Karpas-422 (cell line): ENCODE data around the gene EPHB1. TPM values are rescaled to one million over a fixed set of nuclear protein-coding genes. Genes with fewer than 3 reads are reported as not detected.

Experiments
- DNase-seq: peaks from one replicate; pipeline ENCODE4 v3.0.0-alpha.2; 2015
- H2AFZ ChIP-seq: fragments of 200-600 bp; sonication (generic); 2 replicates; pipeline ENCODE4 v1.6.1; 2014; ENCODE audit warnings: antibody characterized with exemption, low read length, mixed read lengths
- H3K27ac ChIP-seq: fragments of 200-600 bp; sonication (generic); 2 replicates; pipeline ENCODE4 v1.5.1; 2014; ENCODE audit warnings: mild to moderate bottlenecking, low read length, moderate library complexity
- H3K27me3 ChIP-seq: fragments of 200-600 bp; sonication (generic); 2 replicates; pipeline ENCODE4 v1.6.1; 2014; ENCODE audit warnings: low read length, mixed read lengths
- H3K36me3 ChIP-seq: fragments of 200-600 bp; sonication (generic); 2 replicates; pipeline ENCODE4 v1.6.1; 2014; ENCODE audit warnings: low read length, mixed read lengths; ENCODE audit not compliant: insufficient read depth
- H3K4me1 ChIP-seq: fragments of 200-600 bp; sonication (generic); 2 replicates; pipeline ENCODE4 v1.6.1; 2014; ENCODE audit warnings: mild to moderate bottlenecking, low read length, mixed read lengths
- H3K4me2 ChIP-seq: fragments of 200-600 bp; sonication (generic); 2 replicates; pipeline ENCODE4 v1.6.1; 2014; ENCODE audit warnings: low read length, low read depth, mild to moderate bottlenecking; ENCODE audit not compliant: poor library complexity, severe bottlenecking
- H3K4me3 ChIP-seq: fragments of 200-600 bp; sonication (generic); 2 replicates; pipeline ENCODE4 v1.5.1; 2014; ENCODE audit warnings: mild to moderate bottlenecking, antibody characterized with exemption, low read length, mixed read lengths
- H3K79me2 ChIP-seq: fragments of 200-600 bp; sonication (generic); 2 replicates; pipeline ENCODE4 v1.6.1; 2014; ENCODE audit warnings: mild to moderate bottlenecking, low read length, mixed read lengths
- H3K9ac ChIP-seq: fragments of 200-600 bp; sonication (generic); 2 replicates; pipeline ENCODE4 v1.6.0; 2014; ENCODE audit warnings: low read length
- H3K9me2 ChIP-seq: fragments of 200-600 bp; sonication (generic), shearing (Covaris generic); replicated peaks from 2 replicates; pipeline ENCODE4 v1.6.0; 2014; ENCODE audit warnings: mild to moderate bottlenecking, low read length, moderate library complexity; ENCODE audit not compliant: insufficient read depth
- H3K9me3 ChIP-seq: fragments of 300-700, 200-600 bp; sonication (generic); 2 replicates; pipeline ENCODE4 v1.6.1; 2014; ENCODE audit warnings: low read length, mixed read lengths
- H4K20me1 ChIP-seq: fragments of 200-600 bp; sonication (generic); 2 replicates; pipeline ENCODE4 v1.6.1; 2014; ENCODE audit warnings: mild to moderate bottlenecking, antibody characterized with exemption, low read length, low read depth; ENCODE audit not compliant: insufficient read depth
- total RNA-seq: library from RNA; depleted of rRNA; stranded (reverse); fragments of >200 nt; shearing (Covaris generic); gene quantifications from 2 replicates; pipeline ENCODE4 v1.2.3, GENCODE V29; 2014; ENCODE audit warnings: low replicate concordance

Gene EPHB1
- total RNA-seq, 1 experiment from 2014 or later: 24.1 TPM

GRCh38 chr3:135263331-135263730 is 468.3 kb downstream of the EPHB1 start:
- DNase-seq: no peak
- H4K20me1 ChIP-seq: no peaks in the 10 kb centered on the region
- no peaks in the 10 kb centered on the region for H3K9me2 ChIP-seq
- no peak overlapping the region for H3K27ac ChIP-seq
- no peaks in the 10 kb centered on the region for H3K36me3 ChIP-seq
- no peak overlapping the region for H3K9ac ChIP-seq
- 0 out of 2 replicates have a peak, but pooled peaks cover 6% of the 10 kb centered on the region for H3K4me1 ChIP-seq
- no peak overlapping the region for H2AFZ ChIP-seq
- no peaks in the 10 kb centered on the region for H3K79me2 ChIP-seq
- H3K9me3 ChIP-seq: no peaks in the 10 kb centered on the region
- H3K27me3 ChIP-seq: no peaks in the 10 kb centered on the region
- H3K4me2 ChIP-seq: no peak overlapping the region
- H3K4me3 ChIP-seq: no peak overlapping the region

- Histone ChIP-seq H3K27ac (no peak overlapping the region), H3K4me1 (peaks cover 11% of the 10 kb centered on the region), H3K9me3 (no peaks in the 10 kb centered on the region), H3K9ac (no peak overlapping the region), H2AFZ (no peak overlapping the region), H3K4me3 (no peak overlapping the region), H3K27me3 (no peaks in the 10 kb centered on the region), H4K20me1 (no peaks in the 10 kb centered on the region), H3K79me2 (no peaks in the 10 kb centered on the region), H3K9me2 (no peaks in the 10 kb centered on the region), H3K36me3 (no peaks in the 10 kb centered on the region), H3K4me2 (no peak overlapping the region)
- no peak for DNase-seq
Measured at GRCh38 chr3:135267487-135267886, 472.4 kb downstream of the EPHB1 start.

- no peaks in the 10 kb centered on the region for H3K9me2 ChIP-seq
- no peak for DNase-seq
- no peak overlapping the region for H3K9ac ChIP-seq
- no peak overlapping the region for H3K27ac ChIP-seq
- H3K79me2 ChIP-seq: no peaks in the 10 kb centered on the region
- no peaks in the 10 kb centered on the region for H3K9me3 ChIP-seq
- H3K36me3 ChIP-seq: no peaks in the 10 kb centered on the region
- no peak overlapping the region for H3K4me2 ChIP-seq
- H4K20me1 ChIP-seq: no peaks in the 10 kb centered on the region
- H3K4me1 ChIP-seq: peaks cover 11% of the 10 kb centered on the region
- H3K27me3 ChIP-seq: no peaks in the 10 kb centered on the region
- H2AFZ ChIP-seq: no peak overlapping the region
- H3K4me3 ChIP-seq: no peak overlapping the region
Measured at GRCh38 chr3:135268941-135269532, 474.0 kb downstream of the EPHB1 start.

- H3K9me3 ChIP-seq: no peaks in the 10 kb centered on the region
- no peaks in the 10 kb centered on the region for H3K79me2 ChIP-seq
Measured at GRCh38 chr3:135271177-135272025, 476.3 kb downstream of the EPHB1 start.

GRCh38 chr3:135272026-135272669 is 477.1 kb downstream of the EPHB1 start:
- Histone ChIP-seq H3K79me2 (no peaks in the 10 kb centered on the region), H3K9me2 (no peaks in the 10 kb centered on the region), H2AFZ (no peak overlapping the region), H3K36me3 (no peaks in the 10 kb centered on the region), H3K4me1 (peaks cover 5% of the 10 kb centered on the region), H3K9me3 (no peaks in the 10 kb centered on the region), H3K9ac (no peak overlapping the region), H4K20me1 (no peaks in the 10 kb centered on the region), H3K27ac (no peak overlapping the region), H3K4me3 (no peak overlapping the region), H3K27me3 (no peaks in the 10 kb centered on the region), H3K4me2 (no peak overlapping the region)
- no peak for DNase-seq

More at GRCh38 chr3:135271177-135272025, 476.3 kb downstream of the EPHB1 start:
- Histone ChIP-seq H3K27me3 (no peaks in the 10 kb centered on the region), H3K4me1 (peaks cover 5% of the 10 kb centered on the region), H3K36me3 (no peaks in the 10 kb centered on the region), H2AFZ (no peak overlapping the region), H3K9me2 (no peaks in the 10 kb centered on the region), H3K4me2 (no peak overlapping the region), H4K20me1 (no peaks in the 10 kb centered on the region), H3K9ac (no peak overlapping the region), H3K4me3 (no peak overlapping the region), H3K27ac (no peak overlapping the region)
- no peak for DNase-seq

- Histone ChIP-seq H3K4me2 (no peak overlapping the region), H3K9me2 (no peaks in the 10 kb centered on the region; the same call in 1 of the 2 replicates), H3K36me3 (no peaks in the 10 kb centered on the region), H3K4me1 (no peaks in the 10 kb centered on the region), H3K4me3 (no peak overlapping the region), H3K9ac (no peak overlapping the region), H3K9me3 (no peaks in the 10 kb centered on the region; the same call in 1 of the 2 replicates), H3K79me2 (no peaks in the 10 kb centered on the region), H4K20me1 (no peaks in the 10 kb centered on the region), H3K27me3 (no peaks in the 10 kb centered on the region), H2AFZ (no peak overlapping the region), H3K27ac (no peak overlapping the region)
- DNase-seq: no peak
Measured at GRCh38 chr3:135292162-135292561, 497.1 kb downstream of the EPHB1 start.

GRCh38 chr3:135301670-135302069 is 506.6 kb downstream of the EPHB1 start:
- H4K20me1 ChIP-seq: no peaks in the 10 kb centered on the region
- H3K36me3 ChIP-seq: no peaks in the 10 kb centered on the region
- no peak overlapping the region for H3K4me2 ChIP-seq
- H3K9ac ChIP-seq: no peak overlapping the region
- peaks cover 9% of the 10 kb centered on the region for H3K9me3 ChIP-seq
- no peaks in the 10 kb centered on the region for H3K9me2 ChIP-seq
- peaks cover 5% of the 10 kb centered on the region; the same call in 1 of the 2 replicates for H3K27me3 ChIP-seq
- no peak overlapping the region for H2AFZ ChIP-seq
- no peak overlapping the region for H3K4me3 ChIP-seq
- no peaks in the 10 kb centered on the region for H3K79me2 ChIP-seq
- H3K4me1 ChIP-seq: no peaks in the 10 kb centered on the region
- no peak for DNase-seq
- no peak overlapping the region for H3K27ac ChIP-seq

- Histone ChIP-seq H3K9ac (no peak overlapping the region), H3K27ac (no peak overlapping the region), H4K20me1 (no peaks in the 10 kb centered on the region), H3K4me1 (no peaks in the 10 kb centered on the region), H3K9me3 (peaks cover 9% of the 10 kb centered on the region), H3K79me2 (no peaks in the 10 kb centered on the region), H2AFZ (no peak overlapping the region), H3K27me3 (peaks cover 5% of the 10 kb centered on the region; the same call in 1 of the 2 replicates), H3K4me2 (no peak overlapping the region), H3K4me3 (no peak overlapping the region), H3K9me2 (no peaks in the 10 kb centered on the region), H3K36me3 (no peaks in the 10 kb centered on the region)
- no peak for DNase-seq
Measured at GRCh38 chr3:135304378-135304777, 509.3 kb downstream of the EPHB1 start.
